C4-2B (cell line): ENCODE data around the gene CLEC1A.

ENCODE experiments used
- CTCF ChIP-seq: fragments of 450-650 bp; conservative IDR thresholded peaks from 2 replicates; pipeline ENCODE4 v1.5.1; 2017; ENCODE audit warnings: mild to moderate bottlenecking
- ZFX ChIP-seq: fragments of 450-650 bp; IDR thresholded peaks from 2 replicates; pipeline ENCODE4 v1.6.1; 2017

- TF ChIP-seq CTCF: no peak
- TF ChIP-seq ZFX: no peak
Measured at GRCh38 chr12:10115311-10115710, 16.5 kb upstream of the CLEC1A start.
